ENCODE data around the gene ESR2.

- no peak for TF ChIP-seq CTCF (IDR thresholded peaks at IDR 0.05; ENCODE audit: insufficient read depth, low read length, poor library complexity, severe bottlenecking)
- TF ChIP-seq EZH2phosphoT487 (conservative IDR thresholded peaks at IDR 0.05; ENCODE audit: low read length): no peak
Observed at GRCh38 chr14:64279704-64280668, 14.2 kb downstream of the ESR2 start.

All from SU-DHL-6 (cell line).